PFSK-1 (cell line): Measurements from ENCODE around the gene ITGA8.

ENCODE experiments used
- FOXP2 ChIP-seq: optimal IDR thresholded peaks from 2 replicates; pipeline ENCODE3; 2011; ENCODE audit warnings: borderline replicate concordance, control low read depth, inconsistent platforms; ENCODE audit not compliant: insufficient read depth; ENCODE audit errors: extremely low read length, extremely low read depth
- POLR2AphosphoS5 ChIP-seq: IDR thresholded peaks from 2 replicates; pipeline ENCODE4 v1.6.1; 2012; ENCODE audit warnings: low read depth, mild to moderate bottlenecking, control low read depth, low read length, moderate library complexity
- SIN3A ChIP-seq: IDR thresholded peaks from 2 replicates; pipeline ENCODE4 v1.6.1; 2012; ENCODE audit warnings: mild to moderate bottlenecking, low read length, moderate library complexity, borderline replicate concordance; ENCODE audit not compliant: insufficient read depth
- TAF1 ChIP-seq: IDR thresholded peaks from 2 replicates; pipeline ENCODE4 v1.6.1; 2012; ENCODE audit warnings: low read length, control low read depth, borderline replicate concordance; ENCODE audit not compliant: insufficient read depth
- TF ChIP-seq, protein P1 (sequence below), 2 experiments: IDR thresholded peaks; 2 replicates each; pipeline versions ENCODE4 v1.6.1 to v1.8.0; 2011 to 2012; ENCODE audit warnings: low read depth in 2 of 2, low read length in 2 of 2, control low read depth in 1 of 2, inconsistent platforms in 1 of 2, mild to moderate bottlenecking in 1 of 2, moderate library complexity in 1 of 2; ENCODE audit not compliant: insufficient read depth in 1 of 2

DNA sequence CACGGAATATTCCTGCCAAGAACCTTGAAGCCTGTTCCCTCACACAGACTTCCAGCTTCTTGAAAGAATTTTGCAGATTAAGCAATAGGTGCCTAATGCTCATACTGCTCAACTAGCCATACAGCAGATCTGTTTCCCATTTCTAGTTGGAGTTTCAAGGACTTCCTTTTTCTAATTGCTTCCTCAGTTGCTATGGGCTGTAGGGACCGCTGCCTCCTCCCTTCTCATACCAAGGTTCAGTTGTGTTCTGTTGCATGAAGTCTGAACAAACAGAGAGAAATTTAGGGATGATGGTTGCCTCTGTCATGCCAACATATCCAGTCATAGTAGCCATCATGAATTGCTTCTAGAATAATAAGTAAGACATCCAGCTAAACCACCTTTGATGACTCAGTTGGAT, 6.8 kb downstream of the ITGA8 start:
- TF ChIP-seq POLR2AphosphoS5 (no peak), SIN3A (no peak), TAF1 (no peak), FOXP2 (no peak)
- TF ChIP-seq, protein P1, sequence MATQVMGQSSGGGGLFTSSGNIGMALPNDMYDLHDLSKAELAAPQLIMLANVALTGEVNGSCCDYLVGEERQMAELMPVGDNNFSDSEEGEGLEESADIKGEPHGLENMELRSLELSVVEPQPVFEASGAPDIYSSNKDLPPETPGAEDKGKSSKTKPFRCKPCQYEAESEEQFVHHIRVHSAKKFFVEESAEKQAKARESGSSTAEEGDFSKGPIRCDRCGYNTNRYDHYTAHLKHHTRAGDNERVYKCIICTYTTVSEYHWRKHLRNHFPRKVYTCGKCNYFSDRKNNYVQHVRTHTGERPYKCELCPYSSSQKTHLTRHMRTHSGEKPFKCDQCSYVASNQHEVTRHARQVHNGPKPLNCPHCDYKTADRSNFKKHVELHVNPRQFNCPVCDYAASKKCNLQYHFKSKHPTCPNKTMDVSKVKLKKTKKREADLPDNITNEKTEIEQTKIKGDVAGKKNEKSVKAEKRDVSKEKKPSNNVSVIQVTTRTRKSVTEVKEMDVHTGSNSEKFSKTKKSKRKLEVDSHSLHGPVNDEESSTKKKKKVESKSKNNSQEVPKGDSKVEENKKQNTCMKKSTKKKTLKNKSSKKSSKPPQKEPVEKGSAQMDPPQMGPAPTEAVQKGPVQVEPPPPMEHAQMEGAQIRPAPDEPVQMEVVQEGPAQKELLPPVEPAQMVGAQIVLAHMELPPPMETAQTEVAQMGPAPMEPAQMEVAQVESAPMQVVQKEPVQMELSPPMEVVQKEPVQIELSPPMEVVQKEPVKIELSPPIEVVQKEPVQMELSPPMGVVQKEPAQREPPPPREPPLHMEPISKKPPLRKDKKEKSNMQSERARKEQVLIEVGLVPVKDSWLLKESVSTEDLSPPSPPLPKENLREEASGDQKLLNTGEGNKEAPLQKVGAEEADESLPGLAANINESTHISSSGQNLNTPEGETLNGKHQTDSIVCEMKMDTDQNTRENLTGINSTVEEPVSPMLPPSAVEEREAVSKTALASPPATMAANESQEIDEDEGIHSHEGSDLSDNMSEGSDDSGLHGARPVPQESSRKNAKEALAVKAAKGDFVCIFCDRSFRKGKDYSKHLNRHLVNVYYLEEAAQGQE (IDR thresholded peaks at IDR 0.05; ENCODE audit: insufficient read depth in 1 of 2, low read depth in 2 of 2, low read length in 2 of 2) = no peak
